Jurkat, Clone E6-1 (cell line): ENCODE measurements around the gene C22orf31. TPM values are rescaled to one million over a fixed set of nuclear protein-coding genes. Genes with fewer than 3 reads are reported as not detected.
"Not testable (repeated sequence)": the region's sequence is repeated elsewhere in the genome, so short reads cannot be mapped to it uniquely, and the experiment has no call there.

ENCODE experiments used
- DNase-seq: peaks from one replicate; pipeline ENCODE4 v3.0.0-alpha.2; 2011; ENCODE audit warnings: low read depth, low spot score
- H3K4me3 ChIP-seq: 2 replicates; pipeline ENCODE4 v1.5.1; 2011; ENCODE audit warnings: mild to moderate bottlenecking, low read length, control low read depth, moderate library complexity
- polyA plus RNA-seq: library from polyadenylated mRNA; unstranded; fragments of >200 nt; gene quantifications from one replicate; pipeline ENCODE4 v1.2.1, GENCODE V29; 2012; ENCODE audit warnings: missing spikeins; ENCODE audit not compliant: insufficient read length, insufficient read depth

Gene C22orf31
- polyA plus RNA-seq = not detected

- DNase-seq = peak; percentile 64
- H3K4me3 ChIP-seq = no peak within 1 kb of the TSS
Observed at GRCh38 chr22:29061773-29062172, at the start of gene C22orf31. Gene C22orf31, minus strand, starts transcription at chr22:29061831. Its CDS starts 39 bp downstream, at chr22:29061792.

GRCh38 chr22:29110946-29111345, 49.3 kb upstream of the C22orf31 start:
- DNase-seq = no peak
- H3K4me3 ChIP-seq = no peak overlapping the region

GRCh38 chr22:29109822-29110221, 48.2 kb upstream of the C22orf31 start:
- DNase-seq = no peak
- H3K4me3 ChIP-seq = no peak overlapping the region

- DNase-seq = no peak
- H3K4me3 ChIP-seq = no peak overlapping the region
Observed at GRCh38 chr22:29108137-29108536, 46.5 kb upstream of the C22orf31 start.

GRCh38 chr22:29106839-29107238, 45.2 kb upstream of the C22orf31 start:
- H3K4me3 ChIP-seq = no peak overlapping the region
- DNase-seq = no peak

DNA sequence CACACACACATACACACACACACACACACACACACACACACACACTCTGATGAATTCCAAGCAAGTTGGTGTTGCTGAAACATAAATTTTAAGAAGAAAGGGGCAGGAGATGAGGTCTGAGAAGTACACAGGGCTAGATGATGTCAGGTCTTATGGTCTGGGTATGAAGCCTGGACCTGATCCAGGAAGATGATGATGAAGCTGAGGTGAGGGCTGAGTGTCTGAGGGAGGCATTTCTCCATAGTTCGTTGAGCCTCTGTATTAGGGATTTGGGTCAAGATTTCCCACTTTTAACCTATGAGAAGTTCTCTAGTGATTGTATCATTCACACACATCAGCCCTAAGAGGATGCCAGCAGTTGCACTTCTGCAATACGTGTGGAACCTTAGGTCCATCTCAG, 43.8 kb upstream of the C22orf31 start:
- DNase-seq = no peak
- no peak overlapping the region for H3K4me3 ChIP-seq

DNA sequence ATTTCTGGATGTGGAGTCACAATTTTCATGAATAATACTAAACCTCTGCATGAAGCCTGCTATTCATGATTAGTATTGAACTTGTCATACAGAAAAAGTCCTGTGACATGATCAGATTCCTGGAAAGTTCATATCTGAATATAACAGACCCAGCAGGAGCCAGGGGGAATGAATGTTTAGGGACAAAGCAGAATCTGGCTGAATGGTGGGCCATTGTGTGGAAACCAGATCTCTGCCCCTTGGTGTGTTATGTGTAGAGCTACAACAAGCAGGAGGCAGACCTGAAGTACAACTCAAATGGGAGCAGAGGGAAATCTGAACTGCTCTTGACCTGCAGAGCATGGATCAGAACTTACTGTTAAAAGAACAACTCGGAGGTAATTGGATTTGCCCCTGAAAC, 41.5 kb upstream of the C22orf31 start:
- H3K4me3 ChIP-seq = no peak overlapping the region
- DNase-seq = no peak

DNA sequence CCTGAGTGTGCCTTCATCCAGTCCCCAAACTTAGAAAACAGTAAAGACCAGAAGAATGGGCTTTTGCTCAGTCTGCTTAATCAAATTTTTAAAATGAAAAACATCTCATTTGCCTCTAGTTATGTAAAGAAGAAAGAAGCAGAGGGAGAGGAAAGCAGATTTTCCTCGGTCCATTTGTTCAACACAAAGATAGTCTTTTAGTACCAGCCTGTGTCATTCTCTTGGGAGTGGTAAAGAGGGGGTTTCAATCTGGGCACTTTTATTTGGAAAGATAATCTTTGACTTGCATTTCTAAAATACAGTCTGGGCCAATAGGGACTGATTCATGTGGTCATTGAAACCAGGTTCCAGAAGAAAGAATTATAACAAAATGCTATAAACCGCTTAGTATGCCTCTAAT, 40.7 kb upstream of the C22orf31 start:
- DNase-seq = no peak
- no peak overlapping the region for H3K4me3 ChIP-seq

DNA sequence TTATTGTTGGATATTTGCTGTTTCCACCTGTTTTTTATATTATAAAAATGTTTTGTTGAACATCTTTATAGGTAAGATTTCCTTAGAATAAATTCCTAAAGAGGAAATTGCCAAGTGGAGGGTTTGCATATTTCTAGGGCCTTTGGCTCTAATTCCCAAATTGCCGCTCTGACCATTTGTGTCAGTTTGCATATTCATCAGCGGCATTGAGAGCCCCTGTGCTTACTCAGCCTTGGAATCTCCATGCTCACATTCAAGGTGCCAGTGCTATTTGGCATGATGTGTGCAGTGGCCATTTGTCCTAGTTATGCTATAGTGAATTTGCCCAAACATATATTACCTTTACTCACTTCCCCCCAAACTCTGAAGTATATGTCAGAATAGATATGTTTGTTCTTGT, 36.7 kb upstream of the C22orf31 start:
- DNase-seq = no peak
- no peak overlapping the region for H3K4me3 ChIP-seq

- no peak overlapping the region for H3K4me3 ChIP-seq
- no peak for DNase-seq
Observed at GRCh38 chr22:29096736-29097669, 35.4 kb upstream of the C22orf31 start.

DNA sequence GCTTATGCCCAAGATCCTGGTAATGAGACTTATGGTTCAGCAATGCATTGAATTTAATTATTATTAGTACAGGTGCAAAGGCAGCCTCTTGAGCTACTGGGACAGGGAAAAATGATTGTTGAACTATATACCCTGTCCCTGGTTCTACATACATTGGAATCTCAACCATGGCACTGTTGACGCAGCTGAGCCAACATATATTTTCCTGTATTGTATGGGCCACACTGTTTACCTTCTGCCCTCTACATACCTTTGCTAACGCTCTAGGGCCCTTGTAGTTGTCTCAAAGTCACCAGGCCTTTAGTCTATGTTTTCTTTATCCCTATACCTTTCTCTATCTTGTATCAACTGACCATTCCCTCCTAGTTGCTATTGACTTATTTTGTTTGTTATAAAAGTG, 33.8 kb upstream of the C22orf31 start:
- no peak overlapping the region for H3K4me3 ChIP-seq
- no peak for DNase-seq

DNA sequence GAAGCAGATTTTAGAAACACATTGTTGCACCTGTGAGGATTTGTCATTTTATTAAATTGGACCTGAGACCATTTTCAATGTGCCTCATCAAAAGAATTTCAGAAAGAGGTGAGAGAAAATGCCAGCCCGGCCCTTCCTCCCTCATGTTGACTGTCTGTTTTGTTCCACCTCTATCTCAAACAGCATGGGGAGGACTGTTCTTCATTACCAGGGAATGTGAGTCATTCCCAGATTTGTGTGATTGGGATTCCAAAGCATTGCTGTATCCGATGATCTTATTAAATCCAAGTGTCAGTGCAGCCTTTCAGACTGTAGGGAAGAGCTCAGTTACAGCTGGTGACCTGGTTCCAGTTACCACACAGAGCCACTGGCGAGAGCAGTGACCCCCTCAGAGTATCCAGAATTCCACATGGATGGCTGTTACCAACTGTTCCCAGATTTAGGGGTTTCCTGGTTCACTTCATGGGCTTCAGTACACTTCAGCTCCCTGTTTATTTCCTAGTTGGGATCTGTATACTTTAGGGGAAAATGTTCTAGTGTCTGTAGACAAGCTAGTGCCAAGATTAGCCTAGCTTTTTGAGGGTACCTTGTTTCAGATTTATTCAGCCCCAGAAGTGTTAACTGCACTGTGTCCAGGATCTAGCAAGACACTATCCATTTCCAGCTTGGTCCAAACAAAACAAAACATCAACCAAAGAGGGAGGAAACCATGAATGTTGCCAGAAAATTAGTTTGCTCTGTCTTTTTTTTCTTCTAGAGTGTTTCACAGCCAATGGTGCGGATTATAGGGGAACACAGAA, 32.1 kb upstream of the C22orf31 start:
- DNase-seq = no peak
- no peak overlapping the region for H3K4me3 ChIP-seq

DNA sequence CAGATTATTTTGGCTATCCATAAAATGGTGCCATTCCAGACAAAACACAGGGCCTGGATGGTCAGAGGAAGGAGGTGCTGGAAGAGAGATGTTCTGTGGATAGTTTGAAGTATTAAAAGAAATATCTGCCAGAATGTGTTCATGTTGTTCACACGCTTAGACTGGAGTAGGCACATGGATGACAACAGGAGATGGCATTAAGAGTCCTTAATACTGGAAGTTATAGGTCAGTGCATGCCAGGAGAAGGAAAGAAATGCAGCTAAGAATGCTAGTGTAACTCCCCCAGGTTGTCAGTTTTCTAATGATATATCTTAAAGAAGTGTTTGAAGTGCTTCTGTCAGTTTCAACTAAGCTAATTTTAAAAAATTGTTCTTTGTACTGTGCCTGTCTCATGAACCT, 31.4 kb upstream of the C22orf31 start:
- no peak overlapping the region for H3K4me3 ChIP-seq
- no peak for DNase-seq

GRCh38 chr22:29092243-29092642, 30.6 kb upstream of the C22orf31 start:
- DNase-seq = no peak
- H3K4me3 ChIP-seq = no peak overlapping the region

DNA sequence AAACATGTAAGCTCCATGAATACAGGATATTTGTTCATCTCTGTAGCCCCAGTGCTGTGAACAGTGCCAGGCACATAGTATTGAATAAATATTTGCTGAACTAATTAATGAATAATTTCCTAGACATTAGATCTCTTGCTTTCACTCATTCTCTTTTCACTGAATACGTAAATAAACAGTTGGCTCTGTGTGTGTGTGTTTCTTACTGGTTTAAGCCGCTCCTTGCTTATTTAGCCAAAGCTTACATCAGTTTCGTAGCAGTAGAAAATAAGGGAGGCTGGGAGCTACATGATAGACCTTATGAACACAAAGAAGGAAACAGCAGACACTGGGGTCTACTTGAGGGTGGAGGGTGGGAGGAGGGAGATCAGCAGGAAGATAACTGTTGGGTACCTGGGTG, 28.4 kb upstream of the C22orf31 start:
- no peak overlapping the region for H3K4me3 ChIP-seq
- DNase-seq = no peak

GRCh38 chr22:29089507-29089906, 27.9 kb upstream of the C22orf31 start:
- H3K4me3 ChIP-seq = no peak overlapping the region
- DNase-seq = no peak

- no peak overlapping the region for H3K4me3 ChIP-seq
- DNase-seq = no peak
Observed at GRCh38 chr22:29088809-29089208, 27.2 kb upstream of the C22orf31 start.

DNA sequence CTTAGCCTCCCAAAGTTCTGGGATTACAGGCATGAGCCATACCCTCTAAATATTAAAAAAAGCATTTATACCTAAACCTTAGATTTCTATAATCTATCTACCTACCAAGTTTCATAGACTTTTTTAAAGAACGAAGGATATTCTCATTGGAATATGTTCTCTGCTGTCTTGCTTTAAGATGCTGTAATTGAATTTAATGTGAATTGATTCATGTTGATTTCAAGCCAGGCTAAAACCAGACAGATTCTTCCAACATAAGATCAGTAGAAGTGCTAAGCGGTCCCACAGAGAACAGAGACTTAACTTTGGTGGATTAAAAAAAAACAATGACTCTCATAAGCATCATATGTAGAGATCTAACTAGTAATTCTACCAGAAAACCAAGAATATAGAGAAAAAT, 25.4 kb upstream of the C22orf31 start:
- DNase-seq = no peak
- no peak overlapping the region for H3K4me3 ChIP-seq

GRCh38 chr22:29083933-29084591, 22.4 kb upstream of the C22orf31 start:
- H3K4me3 ChIP-seq = no peak overlapping the region
- DNase-seq = no peak

DNA sequence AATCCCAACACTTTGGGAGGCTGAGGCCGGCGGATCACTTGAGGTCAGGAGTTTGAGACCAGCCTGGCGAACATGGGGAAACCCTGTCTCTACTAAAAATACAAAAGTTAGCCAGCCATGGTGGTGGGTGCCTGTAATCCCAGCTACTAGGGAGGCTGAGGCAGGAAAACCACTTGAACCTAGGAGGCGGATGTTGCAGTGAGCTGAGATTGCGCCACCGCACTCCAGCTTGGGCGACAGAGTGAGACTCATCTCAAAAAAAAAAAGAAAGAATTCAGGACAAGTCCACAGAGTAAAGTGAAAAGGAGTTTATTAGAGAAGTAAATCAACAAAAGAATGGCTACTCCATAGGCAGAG, 21.9 kb upstream of the C22orf31 start:
- DNase-seq, H3K4me3 ChIP-seq: not testable (repeated sequence)
